GM21515 (cell line): Measurements from ENCODE around the gene MGAT5.

Experiments
- ATAC-seq: cut with Tn5 transposase; IDR thresholded peaks from one replicate; pipeline ENCODE4 v1.9.1; 2021; ENCODE audit not compliant: unreplicated experiment

Gene MGAT5

GRCh38 chr2:134331081-134331480 lies 77.2 kb downstream of the MGAT5 start:
- ATAC-seq, result no peak

- no peak for ATAC-seq
Observed at GRCh38 chr2:134333646-134334189, 79.8 kb downstream of the MGAT5 start.

GRCh38 chr2:134334542-134335353 lies 80.9 kb downstream of the MGAT5 start:
- no peak for ATAC-seq

- ATAC-seq, result no peak
Observed at GRCh38 chr2:134335601-134336000, 81.7 kb downstream of the MGAT5 start.

GRCh38 chr2:134336352-134336751 lies 82.5 kb downstream of the MGAT5 start:
- peak; percentile 89 for ATAC-seq

GRCh38 chr2:134336921-134337320 lies 83.0 kb downstream of the MGAT5 start:
- ATAC-seq, result no peak

- ATAC-seq, result no peak
Observed at GRCh38 chr2:134337631-134338030, 83.8 kb downstream of the MGAT5 start.

- no peak for ATAC-seq
Observed at GRCh38 chr2:134338208-134338607, 84.3 kb downstream of the MGAT5 start.

GRCh38 chr2:134341476-134341875 lies 87.6 kb downstream of the MGAT5 start:
- ATAC-seq, result no peak

- no peak for ATAC-seq
Observed at GRCh38 chr2:134344954-134345697, 91.3 kb downstream of the MGAT5 start.

GRCh38 chr2:134346141-134346540 lies 92.3 kb downstream of the MGAT5 start:
- ATAC-seq, result no peak

- ATAC-seq, result no peak
Observed at GRCh38 chr2:134347756-134348155, 93.9 kb downstream of the MGAT5 start.

GRCh38 chr2:134348239-134348638 lies 94.4 kb downstream of the MGAT5 start:
- no peak for ATAC-seq

GRCh38 chr2:134348760-134349159 lies 94.9 kb downstream of the MGAT5 start:
- ATAC-seq, result no peak

- ATAC-seq, result no peak
Observed at GRCh38 chr2:134351016-134351415, 97.1 kb downstream of the MGAT5 start.

GRCh38 chr2:134351899-134352298 lies 98.0 kb downstream of the MGAT5 start:
- no peak for ATAC-seq

GRCh38 chr2:134352844-134353243 lies 99.0 kb downstream of the MGAT5 start:
- ATAC-seq, result no peak

- no peak for ATAC-seq
Observed at GRCh38 chr2:134354611-134355010, 100.7 kb downstream of the MGAT5 start.

GRCh38 chr2:134357814-134358213 lies 103.9 kb downstream of the MGAT5 start:
- ATAC-seq, result no peak

- no peak for ATAC-seq
Observed at GRCh38 chr2:134359367-134360081, 105.7 kb downstream of the MGAT5 start.

GRCh38 chr2:134360745-134361487 lies 107.0 kb downstream of the MGAT5 start:
- no peak for ATAC-seq
